HG03575 (cell line): ENCODE data around the gene SYNCRIP.
A peak's percentile ranks its signal among the peaks of the same experiment; 100 is the strongest.
"Not testable (repeated sequence)": the region's sequence is repeated elsewhere in the genome, so short reads cannot be mapped to it uniquely, and the experiment has no call there.

Experiments
- ATAC-seq: cut with Tn5 transposase; IDR thresholded peaks from one replicate; pipeline ENCODE4 v1.9.1; 2021; ENCODE audit not compliant: unreplicated experiment, insufficient number of reproducible peaks, low FRiP score; ENCODE audit errors: extremely low read depth

The SYNCRIP gene

DNA sequence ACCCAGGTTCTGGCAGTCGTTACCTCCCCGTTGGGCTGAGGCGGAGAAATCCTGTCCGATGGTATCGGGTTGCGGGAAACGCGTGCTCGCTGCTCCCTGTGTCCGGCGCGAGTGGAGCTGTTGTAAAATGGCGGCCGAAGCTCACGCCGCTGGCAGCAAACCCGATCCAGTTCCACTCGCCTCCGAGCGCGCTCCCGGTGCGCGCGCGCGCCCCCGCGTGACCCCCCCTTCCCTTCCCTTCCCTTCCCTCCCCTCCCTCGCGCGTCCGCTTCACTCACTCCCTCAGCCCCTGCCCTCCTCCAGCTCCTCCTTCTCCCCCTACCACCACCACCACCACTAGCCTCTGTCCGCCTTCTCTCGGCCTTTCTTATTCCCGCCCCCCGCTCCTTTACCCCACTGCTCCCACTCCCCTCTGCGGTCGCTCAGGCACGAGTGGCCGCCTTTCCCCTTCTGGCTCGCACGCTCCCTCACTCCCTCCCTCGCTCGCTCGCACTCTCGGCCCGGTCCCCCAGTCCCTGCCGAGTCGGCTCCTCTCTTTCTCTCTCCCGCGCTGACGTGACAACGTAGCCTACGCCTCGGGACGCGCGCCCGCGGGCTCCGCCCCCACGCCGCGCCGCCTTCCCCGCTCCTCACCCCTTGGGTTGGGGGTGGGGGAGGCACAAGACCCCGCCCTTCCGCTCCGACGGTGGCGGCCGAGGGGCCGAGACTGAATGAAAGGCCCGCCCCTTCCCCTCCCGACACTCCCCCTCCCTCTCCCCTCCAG is at the start of gene SYNCRIP:
Gene SYNCRIP (minus strand): TSS at position 113 of the 763 bp plus-strand sequence. CDS start 1,447 bp downstream, outside the sequence.
- ATAC-seq: peak; percentile 35

DNA sequence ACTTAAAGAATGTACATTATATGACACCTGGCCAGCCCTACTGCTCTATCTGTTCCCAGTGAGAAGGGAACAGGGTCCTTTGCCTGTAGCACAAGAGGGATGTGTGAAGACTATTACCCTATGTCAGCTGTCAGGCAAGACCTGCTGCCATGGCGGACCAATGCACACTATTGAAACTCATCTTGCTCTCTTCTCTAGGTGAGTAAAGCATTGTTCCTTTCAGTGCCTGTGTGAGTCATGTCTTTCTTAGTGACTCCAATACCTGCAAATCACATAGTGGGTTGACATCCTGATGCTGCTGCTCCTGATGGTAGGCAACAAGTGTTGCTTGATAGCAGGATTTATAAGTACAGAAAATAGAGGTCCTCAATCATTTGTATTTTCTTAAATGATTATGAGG is 48.8 kb upstream of the SYNCRIP start:
- ATAC-seq: no peak

DNA sequence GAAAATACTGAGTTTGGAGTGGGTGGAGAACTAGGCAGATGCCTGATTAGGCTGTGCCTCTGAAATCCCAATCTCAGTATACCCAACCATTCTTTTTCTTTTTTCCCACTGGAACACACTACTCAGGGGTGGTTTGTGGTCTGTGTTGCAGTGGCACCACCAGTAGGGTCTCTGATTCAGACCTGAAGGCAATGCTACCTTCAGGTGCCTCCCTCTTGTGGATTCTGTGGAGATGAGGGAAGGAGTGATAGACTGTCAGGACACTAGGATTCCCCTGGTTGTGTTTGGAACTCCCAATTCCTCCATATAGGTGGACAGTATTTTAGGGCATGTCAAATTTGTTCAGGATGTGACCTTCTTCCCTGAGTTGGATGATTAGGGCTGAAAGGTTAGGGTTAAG is 47.4 kb upstream of the SYNCRIP start:
- no peak for ATAC-seq

DNA sequence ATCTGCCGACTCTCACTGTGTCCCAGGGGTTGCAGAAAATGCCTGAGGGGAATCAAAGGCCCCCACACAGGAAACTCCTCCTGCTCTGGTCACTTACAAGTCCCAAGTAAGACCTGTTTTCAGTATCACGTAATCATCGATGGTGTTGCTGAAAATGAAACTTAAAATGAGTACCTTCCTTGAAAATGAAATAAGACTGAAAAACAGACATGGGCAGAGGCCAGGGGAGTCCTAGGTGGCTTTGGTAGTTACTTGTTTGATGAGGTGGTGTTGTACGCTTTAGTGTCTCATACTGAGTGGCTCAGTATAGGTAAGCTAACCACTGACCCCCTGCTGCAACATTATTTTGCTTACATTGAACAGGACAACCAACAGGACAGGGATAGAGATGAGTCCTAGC is 43.0 kb upstream of the SYNCRIP start:
- ATAC-seq: peak; percentile 85

DNA sequence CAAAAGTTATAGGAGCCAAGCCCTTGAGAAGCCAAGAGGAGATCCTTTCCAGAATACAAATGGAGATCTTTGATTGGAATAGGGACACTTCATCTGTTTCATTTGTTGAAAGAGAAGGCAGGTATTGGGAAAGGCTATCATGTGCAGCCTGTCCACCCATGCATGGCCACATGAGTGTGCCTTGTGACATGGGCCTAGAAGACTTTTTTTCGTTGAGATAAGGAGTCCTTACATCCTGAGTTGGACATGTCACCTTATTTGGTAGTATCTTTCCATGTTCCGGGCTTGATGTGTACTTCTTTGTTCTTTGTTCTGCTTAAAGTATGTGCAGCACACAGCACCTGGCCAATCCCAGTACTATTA is 42.1 kb upstream of the SYNCRIP start:
- no peak for ATAC-seq

DNA sequence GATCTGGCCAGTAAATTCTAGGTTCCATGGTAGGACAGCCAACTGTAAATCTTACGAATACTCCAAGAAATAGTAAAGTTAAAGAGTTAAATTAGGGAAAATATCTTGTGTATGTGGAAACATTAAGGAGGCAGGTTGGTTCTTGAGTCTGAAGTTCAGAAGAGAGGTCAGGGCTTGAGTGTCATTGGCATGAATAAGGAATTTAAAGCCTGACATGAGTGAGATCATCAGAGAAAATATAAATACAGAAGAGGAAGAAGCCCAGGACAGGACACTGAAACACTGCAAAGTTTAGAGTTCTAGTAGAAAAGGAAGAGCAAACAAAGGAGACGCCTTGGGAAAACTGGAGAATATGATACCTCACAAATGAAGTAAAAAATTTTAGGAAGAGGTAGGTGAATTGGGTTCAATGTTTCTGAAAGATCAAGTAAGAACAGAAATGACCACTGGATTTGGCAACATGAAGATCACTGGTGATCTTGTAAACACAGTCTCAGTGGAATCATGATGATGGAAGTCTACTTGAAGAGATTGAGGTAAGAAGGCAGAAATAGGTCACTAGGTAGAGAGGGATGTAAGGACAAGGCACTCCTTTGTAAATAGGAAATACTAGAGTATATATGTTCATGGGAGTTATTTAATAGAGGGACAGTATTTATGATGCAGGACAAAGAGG is 41.6 kb upstream of the SYNCRIP start:
- no peak for ATAC-seq

DNA sequence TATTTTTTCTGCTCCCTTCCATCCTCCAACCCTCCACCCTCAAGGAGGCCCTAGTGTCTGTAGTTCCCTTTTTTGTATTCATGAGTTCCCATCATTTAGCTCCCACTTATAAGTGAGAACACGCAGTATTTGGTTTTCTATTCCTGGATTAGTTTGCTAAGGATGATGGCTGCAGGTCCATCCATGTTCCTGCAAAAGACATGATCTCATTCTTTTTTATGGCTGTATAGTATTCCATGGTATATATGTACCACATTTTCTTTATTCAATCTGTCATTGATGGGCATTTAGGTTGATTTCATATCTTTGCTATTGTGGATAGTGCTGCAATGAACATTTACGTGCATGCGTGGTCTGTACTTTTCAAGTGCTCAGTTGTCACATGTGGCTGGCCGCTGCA is 39.2 kb upstream of the SYNCRIP start:
- ATAC-seq: not testable (repeated sequence)

DNA sequence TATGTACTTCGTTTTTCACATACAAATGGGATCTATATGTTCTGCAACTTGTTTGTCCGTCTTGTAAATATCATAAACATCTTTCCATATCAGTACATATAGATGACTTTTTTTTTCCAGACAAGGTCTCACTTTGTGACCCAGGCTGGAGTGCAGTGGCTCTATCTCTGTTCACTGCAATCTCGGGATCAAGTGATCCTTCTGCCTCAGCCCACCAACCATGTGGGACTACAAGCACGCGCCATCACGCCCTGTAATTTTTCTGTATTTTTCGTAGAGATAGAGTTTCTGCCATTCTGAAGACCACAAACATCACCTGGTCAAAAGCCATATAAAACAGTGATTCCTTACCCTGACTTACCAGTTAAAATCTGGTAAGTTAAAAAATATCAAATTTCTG is 37.7 kb upstream of the SYNCRIP start:
- ATAC-seq: no peak

DNA sequence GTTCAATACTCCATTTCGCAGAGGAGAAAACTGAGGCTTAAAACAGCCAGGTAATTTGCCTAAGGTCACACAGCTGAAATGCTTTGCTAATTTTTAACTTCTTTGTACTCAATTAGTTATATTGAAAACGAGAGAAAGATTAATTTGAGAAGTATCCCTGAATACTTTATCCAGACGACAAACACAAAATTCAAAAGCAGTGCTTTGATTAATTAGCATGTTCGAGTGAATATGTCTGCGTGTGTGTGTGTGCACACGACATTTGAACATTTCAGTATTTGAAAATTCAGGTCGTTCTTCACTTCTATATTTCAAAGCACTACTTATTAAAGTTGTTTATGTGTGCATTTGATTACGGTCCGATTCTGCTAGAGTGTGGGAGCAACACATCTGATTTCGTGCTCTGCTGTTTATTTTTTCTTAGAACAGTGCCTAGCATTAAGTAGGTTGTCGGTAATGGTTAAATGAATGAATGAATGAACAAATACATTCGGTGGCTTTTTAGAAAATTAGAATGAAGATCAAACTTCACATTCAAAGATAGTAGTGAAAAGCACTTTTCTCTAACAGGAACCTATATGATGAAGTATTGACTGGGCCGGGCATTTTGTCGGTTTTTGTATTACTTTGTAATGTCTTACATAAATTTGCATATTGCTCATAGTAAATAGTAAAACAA is 36.9 kb upstream of the SYNCRIP start:
- ATAC-seq: no peak

DNA sequence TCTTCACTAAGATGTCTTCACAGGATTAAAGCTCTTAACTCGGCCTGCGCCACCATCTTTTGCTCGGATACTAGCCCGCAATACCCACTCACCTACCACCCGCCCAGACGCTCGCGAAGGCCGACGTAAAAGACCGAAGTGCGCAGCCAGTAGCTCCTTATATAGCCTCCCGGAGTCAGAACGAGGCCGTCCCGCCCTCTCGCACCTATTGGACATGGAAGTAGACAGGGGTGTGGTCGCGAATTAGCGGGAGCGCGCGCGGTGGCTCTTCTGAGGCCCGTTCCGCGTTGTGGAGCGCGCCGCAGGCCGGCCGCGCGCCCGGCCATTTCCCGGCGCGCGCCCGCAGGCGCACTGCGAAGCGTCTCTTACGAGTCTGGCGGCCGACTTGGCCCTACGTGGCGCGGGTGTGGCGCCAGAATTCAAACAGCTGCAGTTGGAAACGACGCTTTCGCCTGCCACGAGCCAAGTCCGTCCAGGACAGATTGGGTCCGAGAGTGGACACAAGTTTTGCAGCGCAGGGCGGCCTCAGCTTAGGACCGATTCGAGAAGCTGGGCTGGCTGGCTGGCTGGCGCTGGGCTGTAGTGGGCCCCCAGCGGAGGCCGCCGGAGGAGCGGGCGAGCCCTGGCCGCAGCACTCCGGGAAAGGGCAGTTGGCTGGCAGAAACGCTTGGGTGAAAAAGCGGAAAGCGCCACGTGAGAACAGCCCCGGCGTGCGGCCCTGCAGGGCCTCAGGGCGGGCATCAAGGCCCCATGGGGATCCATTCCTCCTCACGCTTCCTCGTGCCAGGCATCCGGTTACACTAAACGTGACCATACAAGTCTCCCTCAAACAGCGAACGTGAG is 36.1 kb upstream of the SYNCRIP start:
- ATAC-seq: peak; percentile 46

DNA sequence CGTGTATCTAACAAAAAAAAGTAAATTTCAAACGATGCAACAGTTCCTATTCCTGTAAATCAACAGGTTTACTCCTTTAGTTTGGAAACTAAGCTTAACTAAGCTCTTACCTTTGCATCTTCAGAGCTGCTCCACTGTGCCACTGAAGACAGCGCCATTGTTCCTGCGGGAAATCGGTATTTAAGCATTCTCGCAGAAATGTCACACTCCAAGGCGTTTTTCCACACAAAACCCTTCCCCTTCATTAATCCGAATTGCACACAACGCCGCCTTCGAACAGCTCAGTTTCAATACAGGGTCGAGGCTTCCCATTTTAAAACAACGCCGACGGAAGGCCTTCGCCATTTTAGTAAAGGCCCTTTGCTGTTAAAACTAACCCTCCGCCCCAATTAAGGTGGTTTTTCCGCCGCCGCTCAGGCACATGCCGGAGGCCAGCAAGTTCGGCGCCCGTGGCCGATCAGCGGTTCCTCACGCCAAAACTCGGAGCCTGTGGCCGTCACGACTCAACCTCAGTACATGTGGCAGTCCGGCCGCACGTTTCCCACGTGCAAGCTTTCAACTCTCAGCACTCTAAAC is 35.4 kb upstream of the SYNCRIP start:
- ATAC-seq: no peak

DNA sequence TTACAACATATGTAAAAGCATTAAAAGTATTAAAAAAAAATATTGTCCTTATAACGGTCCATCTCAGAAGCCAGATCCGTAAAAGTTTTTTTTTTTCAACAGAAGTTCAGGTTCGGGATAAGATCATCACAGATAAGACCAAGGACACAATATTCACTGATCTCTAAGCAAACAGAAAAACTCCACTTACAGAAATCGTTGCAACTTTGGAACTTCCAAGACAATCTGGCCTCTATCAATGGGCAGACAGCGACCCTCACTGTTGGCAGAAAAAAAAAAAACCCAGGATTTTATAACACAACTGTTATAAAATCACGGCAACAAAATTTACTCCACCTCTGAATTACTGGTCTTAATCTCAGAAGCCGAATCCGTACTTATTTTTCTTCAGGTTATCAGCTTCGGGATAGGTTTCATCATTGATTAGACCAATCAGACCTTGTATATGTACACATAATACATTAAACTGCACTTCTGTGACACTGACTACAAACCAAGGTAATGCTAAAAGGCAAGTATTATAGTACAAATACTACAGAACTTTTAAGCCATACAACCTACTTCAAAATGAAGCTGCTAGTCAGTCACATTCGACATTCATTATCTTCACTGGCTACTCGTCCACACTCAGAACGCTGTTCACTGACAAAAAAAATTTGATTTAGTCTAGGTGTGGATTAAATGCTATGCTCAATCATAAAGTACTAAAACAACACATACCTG is 34.7 kb upstream of the SYNCRIP start:
- no peak for ATAC-seq

DNA sequence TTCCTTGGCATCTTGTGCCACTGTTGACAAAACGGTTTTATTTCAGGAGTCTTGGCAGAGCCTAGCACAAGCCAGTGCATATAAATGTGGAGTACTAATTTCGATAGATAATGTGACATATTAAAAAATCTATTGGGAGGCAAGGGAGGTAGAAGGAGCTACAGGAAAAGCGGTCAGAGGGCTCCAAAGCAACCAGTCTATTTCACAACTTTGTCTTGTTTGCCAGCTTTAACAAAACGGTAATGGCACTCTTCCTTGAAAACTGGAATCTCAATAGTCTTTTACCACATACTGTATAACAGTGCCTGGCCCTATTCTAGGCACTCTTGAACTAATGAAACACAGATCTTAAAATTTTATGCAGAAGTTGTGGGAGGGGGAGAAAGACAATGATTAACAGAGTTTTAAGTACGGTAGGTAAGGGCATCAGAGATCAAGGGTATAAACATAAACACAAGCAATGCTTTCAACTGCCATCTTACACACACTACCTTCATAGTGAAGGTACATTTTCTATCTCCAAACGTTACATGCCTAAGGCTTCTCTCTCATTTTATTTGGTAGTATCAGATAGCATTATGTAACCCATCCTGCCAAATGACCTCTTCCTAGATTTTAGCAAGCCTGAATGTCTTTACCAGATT is 33.5 kb upstream of the SYNCRIP start:
- ATAC-seq: no peak

DNA sequence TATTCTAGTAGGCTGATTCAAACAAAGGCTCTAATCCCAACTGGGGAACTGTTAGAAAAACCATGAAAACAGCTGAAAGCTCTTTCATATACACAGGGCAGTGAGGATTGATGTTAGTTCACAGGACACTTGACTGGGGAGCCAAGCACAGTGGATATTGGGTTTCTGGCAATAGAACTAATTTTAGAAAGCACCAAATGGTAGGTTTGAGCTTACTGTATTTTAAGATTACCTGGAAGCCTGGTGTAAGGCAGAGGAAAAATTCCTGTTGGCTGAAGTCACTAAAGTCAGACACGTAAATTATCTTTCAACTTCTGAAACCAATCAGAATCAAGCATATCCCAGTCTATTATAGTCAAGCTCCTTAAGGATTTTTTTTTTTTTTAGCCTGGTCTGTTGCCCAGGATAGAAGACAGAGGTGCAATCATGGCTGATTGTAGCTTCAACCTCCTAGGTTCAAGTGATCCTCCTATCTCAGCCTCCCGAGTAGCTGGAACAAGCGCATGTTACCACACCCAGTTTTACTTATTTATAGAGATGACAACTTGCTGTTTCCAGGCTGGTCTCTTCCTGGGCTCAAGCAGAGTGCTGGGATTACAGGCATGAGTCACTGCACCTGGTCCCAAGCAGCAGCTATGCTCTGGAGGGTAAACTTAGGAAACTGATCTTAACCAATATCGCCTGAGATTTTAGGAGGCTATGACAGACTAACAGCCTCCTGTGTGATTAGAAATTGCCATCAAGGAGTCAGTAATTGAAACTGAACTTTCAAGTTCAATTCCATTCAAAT is 32.5 kb upstream of the SYNCRIP start:
- no peak for ATAC-seq

DNA sequence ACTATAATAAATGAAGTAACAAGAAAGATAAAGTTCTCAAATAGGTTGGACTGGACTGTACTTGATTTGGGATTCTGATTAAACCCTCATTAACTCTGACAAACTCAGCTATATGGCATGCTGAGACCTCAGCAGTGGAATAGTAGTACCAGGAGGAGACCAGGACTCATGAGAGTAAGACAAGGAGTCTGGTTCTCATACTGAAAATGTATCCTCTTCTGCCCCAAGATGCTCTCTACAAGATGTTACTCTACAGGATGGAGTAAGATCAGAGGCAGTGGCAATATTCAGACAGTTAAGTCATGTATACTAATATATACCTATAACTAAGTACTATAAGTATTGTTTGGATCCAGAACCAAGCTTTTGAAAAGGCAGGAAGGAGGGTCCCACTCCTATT is 31.9 kb upstream of the SYNCRIP start:
- no peak for ATAC-seq

DNA sequence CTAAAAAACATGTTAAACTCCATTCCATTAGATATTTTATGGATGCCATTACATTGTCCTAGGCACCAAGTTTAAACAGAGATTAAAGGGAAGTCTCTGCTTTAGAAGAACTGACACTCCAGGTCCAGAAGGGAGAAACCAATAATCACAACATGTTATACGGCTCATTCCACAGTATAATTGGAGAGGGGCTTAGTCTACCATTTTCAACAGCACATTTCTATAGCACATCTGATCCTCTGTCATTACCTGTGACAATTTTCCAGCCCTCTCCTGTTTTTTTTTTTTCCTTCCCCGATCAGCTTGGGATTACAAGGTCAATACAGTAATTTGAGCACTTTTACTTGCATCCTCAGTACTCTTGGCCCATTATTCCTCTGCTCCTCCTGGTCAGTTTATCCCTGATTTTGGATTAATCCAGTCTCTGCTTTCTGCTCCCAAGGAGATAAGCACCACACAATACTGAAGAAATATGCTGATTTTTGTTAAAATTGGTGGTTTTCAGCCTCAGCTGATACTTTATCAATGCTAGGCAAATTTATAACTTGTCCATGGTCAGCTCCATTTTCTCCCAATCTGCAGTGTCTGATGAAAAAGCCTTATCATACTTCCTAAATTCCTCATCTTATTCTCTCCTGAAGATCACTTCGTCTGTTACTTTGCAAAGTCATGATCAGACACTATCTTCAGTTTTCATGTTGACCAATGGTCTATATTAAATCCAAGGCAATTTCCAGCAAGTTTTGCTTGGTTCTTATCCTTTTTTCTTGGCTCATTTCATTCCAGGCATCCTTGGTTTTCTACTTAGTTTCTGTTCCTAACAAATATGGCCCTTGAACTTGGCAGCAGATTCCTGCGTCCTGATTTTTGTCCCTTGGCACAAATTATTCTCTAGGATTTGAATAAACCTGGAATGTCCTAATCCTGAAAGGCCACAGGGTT is 30.8 kb upstream of the SYNCRIP start:
- ATAC-seq: no peak
